DLD1 (cell line): ENCODE data around the gene ERFL.

ENCODE experiments used
- in situ Hi-C: cut with HindIII; loops from 2 replicates; pipeline ENCODE4 v1.10.0; 2017; ENCODE audit warnings: low sequenced_read_pairs

The ERFL gene

GRCh38 chr19:41928221-41928683 lies at the start of gene ERFL:
Gene ERFL, minus strand, starts transcription at chr19:41928449. Its CDS starts 15,530 bp downstream, at chr19:41912919.
- in situ Hi-C loops, result no loop called here

GRCh38 chr19:41977916-41978315 lies 49.7 kb upstream of the ERFL start:
- in situ Hi-C loops, result no loop called here

DNA sequence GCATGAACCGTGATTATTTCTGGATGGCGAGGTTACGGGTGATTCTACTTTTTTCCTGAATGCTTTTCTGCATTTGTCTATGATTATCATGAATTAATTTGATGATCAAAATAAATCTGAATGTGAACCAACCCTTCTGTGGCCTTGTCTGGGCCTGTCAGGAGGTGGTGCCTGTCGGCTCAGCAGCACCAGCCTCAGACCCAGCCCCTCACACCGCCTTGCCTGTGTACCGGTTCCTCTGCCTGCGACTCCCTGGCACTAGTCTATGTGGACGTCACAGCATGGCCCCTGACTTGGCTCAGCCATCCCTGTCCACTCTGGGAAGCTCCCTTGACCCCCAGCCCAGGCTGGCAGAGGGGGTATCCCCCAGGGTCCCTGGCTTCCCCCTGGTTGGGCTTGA lies 46.4 kb upstream of the ERFL start:
- in situ Hi-C loops, result no loop called here

GRCh38 chr19:41971363-41971762 lies 43.1 kb upstream of the ERFL start:
- in situ Hi-C loops, result no loop called here

DNA sequence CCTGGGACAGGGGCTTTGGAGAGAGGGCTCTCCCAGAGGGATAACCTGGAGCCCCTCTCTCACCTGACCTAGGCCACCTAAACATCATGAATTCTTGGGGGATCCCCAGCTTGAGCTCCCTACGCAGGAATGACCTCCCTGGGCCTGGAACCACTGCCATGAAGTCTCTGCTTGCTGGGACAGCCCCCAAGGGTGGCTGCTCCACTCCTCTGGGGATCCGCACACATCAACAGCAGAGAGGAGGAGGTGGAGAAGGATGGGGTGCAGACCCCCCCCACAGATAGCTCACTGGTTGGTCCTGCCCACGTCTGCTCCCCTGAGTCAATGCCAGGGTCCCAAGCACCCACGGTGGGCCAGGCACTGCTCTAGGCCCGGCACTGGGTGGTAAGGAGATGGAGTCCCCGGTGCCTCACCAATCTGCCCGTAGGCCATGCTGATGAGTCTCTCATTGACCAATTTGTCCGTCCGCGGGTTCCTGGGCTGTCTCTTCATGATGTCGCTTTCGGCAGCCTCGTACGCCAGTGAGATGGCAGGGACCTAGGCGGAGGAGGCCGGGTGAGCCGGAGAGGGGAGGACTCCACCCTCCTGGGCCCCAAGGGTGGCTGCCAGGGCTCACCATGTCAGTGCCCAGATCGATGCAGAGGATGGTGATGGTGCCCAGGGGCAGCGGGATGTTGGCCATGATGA lies 41.7 kb upstream of the ERFL start:
- in situ Hi-C loops, result no loop called here

GRCh38 chr19:41968751-41969595 lies 40.7 kb upstream of the ERFL start:
- in situ Hi-C loops, result no loop called here

DNA sequence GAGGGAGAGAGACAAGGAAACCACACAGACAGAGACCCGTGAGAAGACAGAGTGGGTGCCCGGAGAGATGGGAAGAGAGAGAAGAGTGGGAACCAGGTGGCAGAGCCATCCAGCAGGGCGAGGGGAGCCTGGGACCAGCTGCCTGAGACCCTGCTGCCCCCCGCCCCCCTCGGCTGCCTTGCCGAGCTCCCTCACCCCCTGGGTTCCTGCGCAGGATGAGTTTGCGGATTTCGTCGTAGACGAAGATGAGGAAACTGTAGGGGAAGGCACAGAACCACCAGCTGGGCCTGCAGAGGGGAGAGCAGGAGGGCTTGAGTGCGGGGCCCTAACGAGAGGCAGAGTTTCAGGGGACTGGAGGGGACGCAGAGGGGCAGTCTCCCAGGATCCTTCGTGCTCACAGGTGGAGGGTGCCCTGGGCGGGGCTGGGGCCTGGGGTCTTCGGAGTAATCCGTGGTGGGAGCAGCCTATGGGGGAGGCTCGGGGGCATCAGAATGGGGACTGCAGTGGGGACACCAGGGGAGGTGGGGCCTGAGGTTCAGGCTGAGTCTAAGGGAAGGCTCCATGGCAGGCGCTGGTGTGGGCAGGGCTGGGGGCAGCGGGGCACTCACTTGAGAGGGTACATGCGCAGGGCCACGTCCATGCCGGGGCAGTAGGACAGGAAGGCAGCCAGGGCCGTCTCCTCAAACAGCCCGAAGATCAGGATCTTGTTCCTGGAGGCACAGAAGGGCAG lies 39.0 kb upstream of the ERFL start:
- in situ Hi-C loops, result no loop called here

- in situ Hi-C loops, result no loop called here
Measured at GRCh38 chr19:41965106-41965505, 36.9 kb upstream of the ERFL start.

GRCh38 chr19:41960973-41961372 lies 32.7 kb upstream of the ERFL start:
- in situ Hi-C loops, result no loop called here

DNA sequence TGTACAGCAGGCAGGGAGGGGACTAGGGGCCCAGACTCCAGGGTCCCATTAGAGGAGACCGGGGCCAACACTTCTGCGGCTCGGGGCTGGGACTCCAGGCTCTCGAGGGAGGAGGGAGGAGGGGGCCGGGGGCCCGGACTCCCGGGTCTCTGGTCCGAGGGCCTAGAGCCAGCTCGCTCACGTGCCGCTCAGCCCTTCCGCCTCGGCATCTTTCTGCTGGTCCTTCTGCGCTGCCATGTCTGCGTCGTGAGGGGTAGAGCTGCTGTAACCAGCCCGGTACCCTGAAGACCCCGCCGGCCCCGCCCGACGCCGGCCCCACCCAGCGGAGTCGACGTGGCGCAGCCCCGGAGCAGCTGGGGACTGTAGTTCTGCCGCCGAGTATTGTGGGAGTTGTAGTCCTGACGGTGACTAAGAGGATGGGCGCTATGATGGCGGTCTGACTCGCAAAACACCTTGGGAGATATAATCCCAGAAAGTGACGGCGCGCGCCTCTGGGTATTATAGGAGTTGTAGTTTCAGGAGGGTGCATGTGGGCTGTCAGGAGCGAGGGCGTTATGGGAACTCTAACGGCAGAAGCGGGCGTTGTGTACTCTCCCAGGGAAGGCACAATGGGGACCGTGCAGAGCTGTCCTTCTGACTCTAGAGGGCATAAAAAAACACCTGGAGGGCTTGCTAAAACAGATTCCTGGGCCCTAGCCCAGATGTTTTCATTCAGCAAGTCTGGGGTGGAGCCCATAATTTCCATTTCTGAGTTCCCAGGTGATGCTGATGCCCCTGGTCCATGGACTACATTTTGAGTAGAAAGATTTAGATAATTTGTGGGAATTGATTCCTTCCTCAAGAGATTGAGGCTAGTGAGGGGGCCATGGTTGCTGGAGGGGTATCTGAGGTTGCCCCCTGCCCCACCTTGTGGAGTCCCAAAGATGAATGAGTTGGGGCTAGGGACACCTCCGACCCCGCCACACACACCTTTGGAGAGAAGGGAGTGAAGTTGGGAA lies 31.1 kb upstream of the ERFL start, which contains the start of gene RABAC1:
Gene RABAC1 (minus strand): TSS at position 266 of the 998 bp plus-strand sequence. CDS start 29 bp downstream, at position 237.
- in situ Hi-C loops, result loop anchor here (10.0 kb wide), 1 partner anchor 105 kb away; no protein-coding TSS in a partner anchor

DNA sequence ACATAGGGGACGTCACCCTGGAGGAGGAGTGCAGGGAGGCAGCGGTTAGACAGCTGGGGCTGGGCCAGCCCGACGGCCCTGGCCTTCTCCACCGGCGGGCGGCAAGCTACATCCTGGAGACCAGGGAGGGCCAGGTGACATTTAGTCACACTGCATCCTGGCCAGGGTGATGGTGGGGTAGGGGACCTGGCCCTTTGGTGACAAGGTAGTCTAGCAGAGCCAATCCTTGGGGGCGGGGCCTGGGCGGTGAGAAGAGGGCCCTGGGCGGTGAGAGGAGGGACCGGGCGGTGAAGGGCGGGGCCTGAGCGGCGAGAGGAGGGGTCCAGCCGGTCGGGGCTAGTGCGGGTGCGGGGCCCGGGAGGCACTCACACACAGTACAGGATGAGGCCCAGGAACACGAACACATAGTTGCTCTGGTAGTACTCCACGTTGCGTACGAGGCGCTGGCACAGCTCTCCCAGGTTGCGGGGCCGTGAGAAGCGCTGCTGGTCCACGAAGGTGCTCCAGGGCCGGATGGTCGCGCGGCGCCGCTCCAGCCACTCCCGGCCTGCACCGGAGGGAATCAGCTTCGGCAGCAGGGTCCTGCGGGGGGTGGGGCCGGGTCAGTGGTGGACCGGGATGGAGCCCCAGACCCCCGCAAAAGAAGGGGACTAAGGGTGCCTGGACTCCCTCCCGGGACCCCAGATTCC lies 30.3 kb upstream of the ERFL start:
- in situ Hi-C loops, result loop anchor here (10.0 kb wide), 1 partner anchor 104 kb away; no protein-coding TSS in a partner anchor

- in situ Hi-C loops, result loop anchor here (10.0 kb wide), 1 partner anchor 103 kb away; no protein-coding TSS in a partner anchor
Measured at GRCh38 chr19:41957838-41958366, 29.7 kb upstream of the ERFL start.

DNA sequence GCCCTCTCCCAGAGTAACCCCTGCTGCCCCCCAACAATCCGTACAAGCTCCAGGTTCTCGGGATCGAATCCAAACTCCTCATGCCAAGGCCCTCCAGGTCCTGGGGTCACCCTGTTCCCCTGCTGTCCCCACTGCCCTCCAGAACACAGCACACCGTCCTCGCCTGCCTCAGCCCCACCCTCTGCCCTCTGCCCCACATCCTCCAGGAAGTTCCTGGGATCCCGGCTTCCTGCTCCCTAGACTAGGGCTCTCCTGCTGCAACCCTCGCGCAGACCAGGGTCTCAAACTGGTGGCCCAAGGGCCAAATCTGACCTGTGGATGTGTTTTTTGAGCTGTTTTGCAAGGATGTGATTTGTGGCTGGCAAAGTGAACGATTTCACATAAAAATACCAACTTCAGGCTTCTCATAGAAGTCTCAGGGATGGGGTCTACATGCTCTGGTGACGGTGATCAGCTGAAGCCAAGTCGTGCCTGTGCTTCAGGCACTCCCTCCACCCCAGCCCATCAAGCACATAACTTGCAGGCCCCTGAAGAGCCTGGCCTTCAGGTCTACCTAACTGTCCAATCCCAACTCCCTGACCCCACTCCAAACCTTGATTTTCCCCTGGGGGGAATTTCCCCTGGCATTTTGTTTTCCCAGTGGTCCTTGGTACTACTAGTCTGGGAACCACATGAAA lies 29.1 kb upstream of the ERFL start:
- in situ Hi-C loops, result loop anchor here (10.0 kb wide), 1 partner anchor 102 kb away; no protein-coding TSS in a partner anchor

DNA sequence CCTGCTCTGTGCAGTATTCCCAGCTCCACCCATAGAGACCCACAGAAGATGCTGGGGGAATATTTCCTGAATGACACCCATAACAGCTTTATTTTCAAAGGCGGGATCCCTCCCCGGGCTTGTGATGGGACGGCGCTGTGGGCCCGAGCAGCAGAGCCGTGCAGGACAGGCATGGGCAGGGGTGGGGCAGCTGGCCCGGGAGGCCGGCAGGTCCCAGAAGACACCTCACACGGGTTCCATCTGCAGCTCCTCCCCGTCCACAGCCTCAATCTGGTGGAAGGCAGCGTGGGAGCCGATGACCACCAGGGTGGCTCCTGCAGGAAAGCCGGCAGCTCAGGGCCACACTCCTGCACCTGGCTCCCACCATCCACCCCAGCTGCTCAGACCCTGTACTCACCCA lies 28.4 kb upstream of the ERFL start:
- in situ Hi-C loops, result loop anchor here (10.0 kb wide), 1 partner anchor 102 kb away; no protein-coding TSS in a partner anchor

GRCh38 chr19:41955521-41955920 lies 27.3 kb upstream of the ERFL start:
- in situ Hi-C loops, result loop anchor here (10.0 kb wide), 1 partner anchor 101 kb away; no protein-coding TSS in a partner anchor

DNA sequence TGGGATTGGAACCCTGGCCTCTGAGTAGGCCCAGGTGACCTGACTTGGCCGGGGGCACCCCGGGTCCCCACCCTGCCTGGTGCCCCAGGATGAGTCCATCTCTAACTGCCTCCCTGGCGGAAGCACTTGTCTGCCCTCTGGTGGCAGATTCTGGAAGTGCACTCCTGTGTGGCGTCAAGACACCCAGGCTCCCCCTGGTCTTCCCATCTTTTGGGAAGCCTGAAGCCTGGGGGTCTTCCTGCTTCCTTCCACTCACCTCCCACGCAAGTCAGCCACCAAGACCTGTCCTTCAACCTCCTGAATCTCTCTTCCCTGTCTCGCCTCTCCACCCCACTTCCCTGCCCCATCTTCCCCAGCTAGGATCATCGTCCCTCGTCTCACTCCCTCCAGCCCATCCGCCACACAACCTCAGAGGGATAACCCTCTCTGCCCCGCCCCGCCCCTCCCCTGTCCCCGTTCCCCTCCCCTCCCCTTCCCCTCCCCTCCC lies 23.5 kb upstream of the ERFL start:
- in situ Hi-C loops, result loop anchor here (10.0 kb wide), 1 partner anchor 97 kb away; no protein-coding TSS in a partner anchor

DNA sequence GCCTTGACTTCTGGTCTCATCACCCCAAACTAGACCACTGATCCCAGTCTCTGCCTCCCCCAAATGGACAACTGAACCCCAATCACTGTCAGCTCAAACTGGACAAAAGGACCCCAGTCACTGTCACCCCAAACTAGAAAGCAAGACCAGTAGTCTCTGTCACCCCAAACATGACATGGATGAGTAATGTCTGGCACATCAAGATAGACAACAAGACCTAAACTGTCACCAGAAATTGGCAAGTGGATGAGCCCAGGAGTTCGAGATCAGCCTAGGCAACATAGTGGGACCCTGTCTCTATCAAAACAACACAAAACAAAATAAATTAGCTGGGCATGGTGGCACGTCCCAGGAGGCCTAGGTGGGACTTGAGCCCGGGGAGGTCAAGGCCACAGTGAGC lies 18.8 kb upstream of the ERFL start:
- in situ Hi-C loops, result no loop called here
